Vagina (tissue), 2 donors: ENCODE data around the gene DOP1A. TPM values are rescaled to one million over a fixed set of nuclear protein-coding genes. Genes with fewer than 3 reads are reported as not detected.

Experiments used
- DNase-seq, 2 donors: peaks; one replicate each; pipeline ENCODE4 v3.0.0-alpha.2; 2017; ENCODE audit errors: extremely low spot score in 2 of 2
- H3K27ac ChIP-seq: fragments of 200-600 bp; sonication (generic); one replicate; pipeline ENCODE4 v1.5.1; 2019
- H3K27me3 ChIP-seq: fragments of 200-600 bp; sonication (generic); one replicate; pipeline ENCODE4 v1.5.1; 2019
- H3K36me3 ChIP-seq, 2 donors: fragments of 200-600 bp; sonication (generic); one replicate each; pipeline ENCODE4 v1.5.1; 2017 to 2019
- H3K4me1 ChIP-seq: fragments of 200-600 bp; sonication (generic); one replicate; pipeline ENCODE4 v1.5.1; 2019
- H3K4me3 ChIP-seq, 2 donors: fragments of 200-600 bp; sonication (generic); 1 replicate in 1 of 2; 2 replicates in 1 of 2; pipeline ENCODE4 v1.5.1; 2016 to 2019
- H3K9me3 ChIP-seq: fragments of 200-600 bp; sonication (generic); one replicate; pipeline ENCODE4 v1.5.1; 2019
- CTCF ChIP-seq, 3 experiments: fragments of 450-650 bp in 2 of 3; fragments of 200-600 bp in 1 of 3; sonication (generic) in 1 of 3; IDR thresholded peaks; one replicate each; pipeline ENCODE4 v1.5.1; 2017 to 2019; ENCODE audit warnings: antibody characterized with exemption in 3 of 3, mild to moderate bottlenecking in 2 of 3, moderate library complexity in 2 of 3
- POLR2A ChIP-seq, 2 donors: fragments of 450-650 bp; IDR thresholded peaks; one replicate each; pipeline ENCODE4 v1.6.1; 2017; ENCODE audit warnings: antibody characterized with exemption in 2 of 2, mild to moderate bottlenecking in 2 of 2, moderate library complexity in 2 of 2
- POLR2AphosphoS5 ChIP-seq, 2 donors: sonication (generic); formaldehyde crosslinking; IDR thresholded peaks; one replicate each; pipeline ENCODE4 v1.9.0; 2017; ENCODE audit warnings: antibody characterized with exemption in 2 of 2, mild to moderate bottlenecking in 2 of 2, low read depth in 1 of 2; ENCODE audit not compliant: insufficient read depth in 1 of 2
- intact Hi-C: fragments of 100-400 bp; cut with DNase I; formaldehyde crosslinking; loops from one replicate; pipeline ENCODE4 v1.15.1; 2023
- total RNA-seq: library from RNA; depleted of rRNA; stranded (reverse); fragments of >200 nt; gene quantifications from one replicate; pipeline ENCODE4 v1.2.3, GENCODE V29; 2016

The DOP1A gene
- total RNA-seq, 1 donor from 2014 or later: 33.1 TPM

- H3K36me3 ChIP-seq: no peaks in the 10 kb centered on the region
- TF ChIP-seq POLR2AphosphoS5 (IDR thresholded peaks at IDR 0.05; ENCODE audit: insufficient read depth in 1 of 2, low read depth in 1 of 2) (no peak), CTCF (IDR thresholded peaks at IDR 0.05) (no peak), POLR2A (IDR thresholded peaks at IDR 0.05) (no peak)
- peaks cover 43% of the 10 kb centered on the region for H3K4me1 ChIP-seq
- no peaks in the 10 kb centered on the region for H3K9me3 ChIP-seq
- peak overlapping the region; percentile 89 to 96 for H3K4me3 ChIP-seq
- intact Hi-C loops: no loop called here
- H3K27ac ChIP-seq: peak overlapping the region; percentile 74
- no peaks in the 10 kb centered on the region for H3K27me3 ChIP-seq
- DNase-seq: no peak
Measured at GRCh38 chr6:83193747-83194566, 126.5 kb downstream of the DOP1A start.

GRCh38 chr6:83198486-83199172 lies 131.2 kb downstream of the DOP1A start:
- Histone ChIP-seq H3K9me3 (no peaks in the 10 kb centered on the region), H3K4me1 (peaks cover 13% of the 10 kb centered on the region), H3K4me3 (no peak overlapping the region), H3K36me3 (no peaks in the 10 kb centered on the region), H3K27me3 (no peaks in the 10 kb centered on the region), H3K27ac (no peak overlapping the region)
- no peak for TF ChIP-seq POLR2AphosphoS5 (IDR thresholded peaks at IDR 0.05; ENCODE audit: insufficient read depth in 1 of 2, low read depth in 1 of 2)
- TF ChIP-seq POLR2A (IDR thresholded peaks at IDR 0.05): no peak
- no peak for TF ChIP-seq CTCF (IDR thresholded peaks at IDR 0.05)
- no peak for DNase-seq
- intact Hi-C loops: no loop called here

- Histone ChIP-seq H3K4me1 (peaks cover 8% of the 10 kb centered on the region), H3K27me3 (no peaks in the 10 kb centered on the region), H3K27ac (no peak overlapping the region), H3K9me3 (no peaks in the 10 kb centered on the region), H3K36me3 (no peaks in the 10 kb centered on the region), H3K4me3 (no peak overlapping the region)
- DNase-seq: no peak
- TF ChIP-seq CTCF (IDR thresholded peaks at IDR 0.05) (no peak), POLR2A (IDR thresholded peaks at IDR 0.05) (no peak), POLR2AphosphoS5 (IDR thresholded peaks at IDR 0.05; ENCODE audit: insufficient read depth in 1 of 2, low read depth in 1 of 2) (no peak)
- intact Hi-C loops: no loop called here
Measured at GRCh38 chr6:83199173-83199862, 131.8 kb downstream of the DOP1A start.

GRCh38 chr6:83199863-83200225 lies 132.4 kb downstream of the DOP1A start:
- intact Hi-C loops: no loop called here
- no peak for TF ChIP-seq POLR2A (IDR thresholded peaks at IDR 0.05)
- no peak for TF ChIP-seq POLR2AphosphoS5 (IDR thresholded peaks at IDR 0.05; ENCODE audit: insufficient read depth in 1 of 2, low read depth in 1 of 2)
- no peak for TF ChIP-seq CTCF (IDR thresholded peaks at IDR 0.05)
- Histone ChIP-seq H3K27ac (no peak overlapping the region), H3K4me3 (no peak overlapping the region), H3K36me3 (no peaks in the 10 kb centered on the region), H3K4me1 (peaks cover 2% of the 10 kb centered on the region), H3K9me3 (no peaks in the 10 kb centered on the region), H3K27me3 (no peaks in the 10 kb centered on the region)
- no peak for DNase-seq
